NCI-H146 (cell line): ENCODE data around the gene HMCN1.

ENCODE experiments used
- DNase-seq: peaks from one replicate; lab custom pipeline; 2025; lab: John Stamatoyannopoulos, UW

HMCN1 gene

GRCh38 chr1:185804608-185805007, 70.4 kb downstream of the HMCN1 start:
- no peak for DNase-seq

- DNase-seq, result no peak
These were observed 73.1 kb downstream of the HMCN1 start for GRCh38 chr1:185807275-185807674.

GRCh38 chr1:185808631-185809030, 74.4 kb downstream of the HMCN1 start:
- DNase-seq, result no peak

- no peak for DNase-seq
These were observed 77.0 kb downstream of the HMCN1 start for GRCh38 chr1:185811073-185811709.

GRCh38 chr1:185812934-185813333, 78.7 kb downstream of the HMCN1 start:
- DNase-seq, result no peak

GRCh38 chr1:185813401-185813979, 79.3 kb downstream of the HMCN1 start:
- DNase-seq, result peak; percentile 14

- DNase-seq, result no peak
These were observed 82.3 kb downstream of the HMCN1 start for GRCh38 chr1:185816460-185816859.

GRCh38 chr1:185819798-185820197, 85.6 kb downstream of the HMCN1 start:
- DNase-seq, result no peak

GRCh38 chr1:185821612-185822385, 87.6 kb downstream of the HMCN1 start:
- DNase-seq, result no peak

GRCh38 chr1:185823467-185823866, 89.3 kb downstream of the HMCN1 start:
- DNase-seq, result no peak

GRCh38 chr1:185824106-185824505, 89.9 kb downstream of the HMCN1 start:
- no peak for DNase-seq

- DNase-seq, result no peak
These were observed 91.4 kb downstream of the HMCN1 start for GRCh38 chr1:185825556-185825955.

- DNase-seq, result no peak
These were observed 100.2 kb downstream of the HMCN1 start for GRCh38 chr1:185834371-185834905.

- no peak for DNase-seq
These were observed 101.0 kb downstream of the HMCN1 start for GRCh38 chr1:185835191-185835590.

- DNase-seq, result no peak
These were observed 103.5 kb downstream of the HMCN1 start for GRCh38 chr1:185837711-185838110.

GRCh38 chr1:185838111-185838510, 103.9 kb downstream of the HMCN1 start:
- no peak for DNase-seq

- DNase-seq, result no peak
These were observed 106.7 kb downstream of the HMCN1 start for GRCh38 chr1:185840880-185841279.

- no peak for DNase-seq
These were observed 109.2 kb downstream of the HMCN1 start for GRCh38 chr1:185843297-185843869.

- no peak for DNase-seq
These were observed 109.8 kb downstream of the HMCN1 start for GRCh38 chr1:185843986-185844385.

- DNase-seq, result no peak
These were observed 112.7 kb downstream of the HMCN1 start for GRCh38 chr1:185846672-185847444.

GRCh38 chr1:185849014-185849413, 114.8 kb downstream of the HMCN1 start:
- no peak for DNase-seq

GRCh38 chr1:185850366-185850765, 116.2 kb downstream of the HMCN1 start:
- no peak for DNase-seq
